Suprapubic skin (tissue), 4 donors: ENCODE results near the gene IGFBP3. TPM values are rescaled to one million over a fixed set of nuclear protein-coding genes. Genes with fewer than 3 reads are reported as not detected.

Experiments used
- DNase-seq, 2 donors: peaks; one replicate each; pipeline ENCODE4 v3.0.0-alpha.2; 2019; ENCODE audit warnings: low spot score in 2 of 2
- H3K27ac ChIP-seq: fragments of 200-600 bp; sonication (generic); one replicate; pipeline ENCODE4 v1.5.1; 2019
- H3K27me3 ChIP-seq: fragments of 200-600 bp; sonication (generic); one replicate; pipeline ENCODE4 v1.5.1; 2019
- H3K36me3 ChIP-seq: fragments of 200-600 bp; sonication (generic); one replicate; pipeline ENCODE4 v1.5.1; 2019
- H3K4me1 ChIP-seq: fragments of 200-600 bp; sonication (generic); one replicate; pipeline ENCODE4 v1.5.1; 2019
- H3K4me3 ChIP-seq: fragments of 200-600 bp; sonication (generic); one replicate; pipeline ENCODE4 v1.5.1; 2019; ENCODE audit warnings: mild to moderate bottlenecking
- H3K9me3 ChIP-seq: fragments of 200-600 bp; sonication (generic); one replicate; pipeline ENCODE4 v1.5.1; 2019
- CTCF ChIP-seq, 2 donors: fragments of 200-600 bp in 1 of 2; fragments of 450-650 bp in 1 of 2; sonication (generic) in 1 of 2; IDR thresholded peaks; one replicate each; pipeline ENCODE4 v1.5.1; 2016 to 2019; ENCODE audit warnings: antibody characterized with exemption in 2 of 2, mild to moderate bottlenecking in 1 of 2, moderate library complexity in 1 of 2
- EP300 ChIP-seq: sonication (generic); formaldehyde crosslinking; IDR thresholded peaks from one replicate; pipeline ENCODE4 v1.6.1; 2017; ENCODE audit warnings: antibody characterized with exemption
- POLR2A ChIP-seq, 2 donors: fragments of 450-650 bp; IDR thresholded peaks; one replicate each; pipeline ENCODE4 v1.6.1; 2017; ENCODE audit warnings: antibody characterized with exemption in 2 of 2, mild to moderate bottlenecking in 2 of 2, moderate library complexity in 2 of 2
- POLR2AphosphoS5 ChIP-seq, 3 donors: sonication (generic); formaldehyde crosslinking; IDR thresholded peaks; one replicate each; pipeline ENCODE4 v1.6.1; 2017; ENCODE audit warnings: antibody characterized with exemption in 3 of 3
- WGBS: methylation state at CpG from one replicate; pipeline ENCODE4 v1.1.5; 2018; 5-methylcytosine and 5-hydroxymethylcytosine counted together
- total RNA-seq, 4 donors: library from RNA; depleted of rRNA; stranded (reverse); fragments of >200 nt; gene quantifications; one replicate each; pipeline ENCODE4 v1.1.0, GENCODE V29; 2016

IGFBP3 gene
- total RNA-seq, 4 donors from 2014 or later: 120 to 519 (median 223) TPM

GRCh38 chr7:45914911-45915310 lies 6.2 kb downstream of the IGFBP3 start:
- Histone ChIP-seq H3K27ac (no peak overlapping the region), H3K4me1 (peaks cover 20% of the 10 kb centered on the region), H3K36me3 (peaks cover 31% of the 10 kb centered on the region), H3K9me3 (no peaks in the 10 kb centered on the region), H3K27me3 (no peaks in the 10 kb centered on the region), H3K4me3 (no peak overlapping the region)
- WGBS: 81% methylated on average over 12 of the region's 12 CpGs
- TF ChIP-seq EP300: no peak
- TF ChIP-seq POLR2AphosphoS5 (IDR thresholded peaks at IDR 0.05): no peak
- DNase-seq: no peak

- WGBS: 92% methylated on average over 7 of the region's 7 CpGs
- Histone ChIP-seq H3K4me1 (peaks cover 4% of the 10 kb centered on the region), H3K27me3 (no peaks in the 10 kb centered on the region), H3K36me3 (peaks cover 31% of the 10 kb centered on the region), H3K9me3 (no peaks in the 10 kb centered on the region), H3K27ac (no peak overlapping the region), H3K4me3 (no peak overlapping the region)
- DNase-seq: no peak
- TF ChIP-seq POLR2A (IDR thresholded peaks at IDR 0.05) (no peak), EP300 (no peak), CTCF (IDR thresholded peaks at IDR 0.05) (no peak), POLR2AphosphoS5 (IDR thresholded peaks at IDR 0.05) (no peak)
Observed at GRCh38 chr7:45912972-45913371, 8.1 kb downstream of the IGFBP3 start.

- H3K4me3 ChIP-seq: no peak overlapping the region
- no peak overlapping the region for H3K27ac ChIP-seq
- DNase-seq: no peak
- WGBS: 92% methylated on average over 9 of the region's 9 CpGs
- H3K27me3 ChIP-seq: no peaks in the 10 kb centered on the region
- H3K36me3 ChIP-seq: peaks cover 28% of the 10 kb centered on the region
- no peaks in the 10 kb centered on the region for H3K4me1 ChIP-seq
- no peaks in the 10 kb centered on the region for H3K9me3 ChIP-seq
- TF ChIP-seq CTCF (IDR thresholded peaks at IDR 0.05) (no peak), POLR2AphosphoS5 (IDR thresholded peaks at IDR 0.05) (no peak), EP300 (no peak), POLR2A (IDR thresholded peaks at IDR 0.05) (no peak)
Observed at GRCh38 chr7:45911311-45911710, 9.8 kb downstream of the IGFBP3 start.

GRCh38 chr7:45910855-45911254 lies 10.2 kb downstream of the IGFBP3 start:
- H3K4me3 ChIP-seq: no peak overlapping the region
- peaks cover 24% of the 10 kb centered on the region for H3K36me3 ChIP-seq
- H3K9me3 ChIP-seq: no peaks in the 10 kb centered on the region
- DNase-seq: no peak
- TF ChIP-seq CTCF (IDR thresholded peaks at IDR 0.05) (no peak), EP300 (no peak), POLR2AphosphoS5 (IDR thresholded peaks at IDR 0.05) (no peak), POLR2A (IDR thresholded peaks at IDR 0.05) (no peak)
- no peaks in the 10 kb centered on the region for H3K4me1 ChIP-seq
- no peaks in the 10 kb centered on the region for H3K27me3 ChIP-seq
- H3K27ac ChIP-seq: no peak overlapping the region
- WGBS: 93% methylated on average over 3 of the region's 3 CpGs

- no peaks in the 10 kb centered on the region for H3K4me1 ChIP-seq
- TF ChIP-seq POLR2A (IDR thresholded peaks at IDR 0.05) (no peak), EP300 (no peak), CTCF (IDR thresholded peaks at IDR 0.05) (no peak), POLR2AphosphoS5 (IDR thresholded peaks at IDR 0.05) (no peak)
- no peaks in the 10 kb centered on the region for H3K27me3 ChIP-seq
- H3K36me3 ChIP-seq: peaks cover 22% of the 10 kb centered on the region
- H3K4me3 ChIP-seq: no peak overlapping the region
- DNase-seq: no peak
- H3K27ac ChIP-seq: no peak overlapping the region
- no peaks in the 10 kb centered on the region for H3K9me3 ChIP-seq
Observed at GRCh38 chr7:45909561-45909960, 11.5 kb downstream of the IGFBP3 start.

GRCh38 chr7:45902820-45903219 lies 18.3 kb downstream of the IGFBP3 start:
- Histone ChIP-seq H3K9me3 (no peaks in the 10 kb centered on the region), H3K36me3 (no peaks in the 10 kb centered on the region), H3K27ac (no peak overlapping the region), H3K27me3 (no peaks in the 10 kb centered on the region), H3K4me3 (no peak overlapping the region), H3K4me1 (no peaks in the 10 kb centered on the region)
- WGBS: 88% methylated on average over 1 of the region's 1 CpG
- TF ChIP-seq POLR2A (IDR thresholded peaks at IDR 0.05) (no peak), POLR2AphosphoS5 (IDR thresholded peaks at IDR 0.05) (no peak), EP300 (no peak), CTCF (IDR thresholded peaks at IDR 0.05) (no peak)
- DNase-seq: no peak
